GM19193 (cell line): ENCODE data around the gene TNFSF13B.

ENCODE experiments used
- POLR2A ChIP-seq: IDR thresholded peaks from 4 replicates; pipeline ENCODE4 v1.6.1; 2011; ENCODE audit not compliant: insufficient read depth, insufficient read length; ENCODE audit errors: extremely low read depth

TNFSF13B gene

GRCh38 chr13:108272333-108272732 lies 2.8 kb downstream of the TNFSF13B start:
- TF ChIP-seq POLR2A = no peak

GRCh38 chr13:108273429-108274118 lies 4.1 kb downstream of the TNFSF13B start:
- TF ChIP-seq POLR2A = no peak

- TF ChIP-seq POLR2A = no peak
Measured at GRCh38 chr13:108274718-108275117, 5.2 kb downstream of the TNFSF13B start.

GRCh38 chr13:108276060-108276459 lies 6.5 kb downstream of the TNFSF13B start:
- TF ChIP-seq POLR2A = no peak

GRCh38 chr13:108278466-108278865 lies 8.9 kb downstream of the TNFSF13B start:
- TF ChIP-seq POLR2A = no peak

GRCh38 chr13:108281901-108282300 lies 12.4 kb downstream of the TNFSF13B start:
- no peak for TF ChIP-seq POLR2A

- no peak for TF ChIP-seq POLR2A
Measured at GRCh38 chr13:108283110-108283509, 13.6 kb downstream of the TNFSF13B start.

GRCh38 chr13:108288741-108289140 lies 19.2 kb downstream of the TNFSF13B start:
- no peak for TF ChIP-seq POLR2A

GRCh38 chr13:108289819-108290218 lies 20.3 kb downstream of the TNFSF13B start:
- no peak for TF ChIP-seq POLR2A

- no peak for TF ChIP-seq POLR2A
Measured at GRCh38 chr13:108297114-108297513, 27.6 kb downstream of the TNFSF13B start.

GRCh38 chr13:108302279-108302678 lies 32.8 kb downstream of the TNFSF13B start:
- TF ChIP-seq POLR2A = no peak

- TF ChIP-seq POLR2A = no peak
Measured at GRCh38 chr13:108304170-108305016, 34.9 kb downstream of the TNFSF13B start.

- TF ChIP-seq POLR2A = no peak
Measured at GRCh38 chr13:108305655-108306054, 36.1 kb downstream of the TNFSF13B start.

GRCh38 chr13:108306860-108307259 lies 37.3 kb downstream of the TNFSF13B start:
- no peak for TF ChIP-seq POLR2A

- TF ChIP-seq POLR2A = no peak
Measured at GRCh38 chr13:108313382-108313781, 43.9 kb downstream of the TNFSF13B start.

GRCh38 chr13:108315273-108315672 lies 45.8 kb downstream of the TNFSF13B start:
- no peak for TF ChIP-seq POLR2A

GRCh38 chr13:108315991-108316390 lies 46.5 kb downstream of the TNFSF13B start:
- TF ChIP-seq POLR2A = no peak

GRCh38 chr13:108316413-108316812 lies 46.9 kb downstream of the TNFSF13B start:
- TF ChIP-seq POLR2A = no peak
